Embryonic facial prominence (tissue), 1 donor: Measurements from ENCODE around the gene MRGPRF.
A peak's percentile ranks its signal among the peaks of the same experiment; 100 is the strongest.

Experiments
- DNase-seq: peaks from one replicate; pipeline ENCODE4 v3.0.0-alpha.2; 2016; ENCODE audit errors: extremely low spot score

The MRGPRF gene

GRCh38 chr11:69013009-69013951 lies at the start of gene MRGPRF:
Gene MRGPRF, minus strand, starts transcription at chr11:69013246. Its CDS starts 3,345 bp downstream, at chr11:69009901.
- DNase-seq: peak; percentile 55

GRCh38 chr11:69062169-69062855 lies 49.3 kb upstream of the MRGPRF start:
- DNase-seq: no peak

GRCh38 chr11:69061713-69062053 lies 48.6 kb upstream of the MRGPRF start:
- DNase-seq: no peak

- no peak for DNase-seq
Measured at GRCh38 chr11:69060806-69061712, 48.0 kb upstream of the MRGPRF start.

- no peak for DNase-seq
Measured at GRCh38 chr11:69059985-69060384, 46.9 kb upstream of the MRGPRF start.

GRCh38 chr11:69059429-69059828 lies 46.4 kb upstream of the MRGPRF start:
- no peak for DNase-seq

- DNase-seq: no peak
Measured at GRCh38 chr11:69058511-69059270, 45.6 kb upstream of the MRGPRF start.

GRCh38 chr11:69057801-69058200 lies 44.8 kb upstream of the MRGPRF start:
- no peak for DNase-seq

GRCh38 chr11:69057236-69057635 lies 44.2 kb upstream of the MRGPRF start:
- DNase-seq: no peak

- no peak for DNase-seq
Measured at GRCh38 chr11:69055598-69056516, 42.8 kb upstream of the MRGPRF start.

- DNase-seq: no peak
Measured at GRCh38 chr11:69055212-69055586, 42.2 kb upstream of the MRGPRF start.

- no peak for DNase-seq
Measured at GRCh38 chr11:69054397-69055211, 41.6 kb upstream of the MRGPRF start.

GRCh38 chr11:69053546-69054396 lies 40.7 kb upstream of the MRGPRF start:
- DNase-seq: no peak

GRCh38 chr11:69053169-69053477 lies 40.1 kb upstream of the MRGPRF start:
- DNase-seq: no peak

- DNase-seq: no peak
Measured at GRCh38 chr11:69052343-69053168, 39.5 kb upstream of the MRGPRF start.

- DNase-seq: no peak
Measured at GRCh38 chr11:69051381-69052342, 38.6 kb upstream of the MRGPRF start.
